ENCODE measurements around the gene PDE4D. TPM values are rescaled to one million over a fixed set of nuclear protein-coding genes. Genes with fewer than 3 reads are reported as not detected.

PDE4D gene
- total RNA-seq, 6 experiments from 2014 or later: 1.6 to 10.3 (median 5.6) TPM

GRCh38 chr5:59437176-59437575 lies 456.4 kb downstream of the PDE4D start:
- TF ChIP-seq POLR2A (IDR thresholded peaks at IDR 0.05) (no peak), CTCF (IDR thresholded peaks at IDR 0.05) (no peak)
- Histone ChIP-seq H3K27ac (no peak overlapping the region), H3K4me3 (no peak overlapping the region), H3K4me1 (peaks cover 0 to 12% (median 2%) of the 10 kb centered on the region in 4 donors), H3K27me3 (no peaks in the 10 kb centered on the region), H3K9me3 (no peaks in the 10 kb centered on the region), H3K36me3 (no peaks in the 10 kb centered on the region)
- DNase-seq (no peak), ATAC-seq (no peak)
- WGBS (ENCODE audit: insufficient coverage, low coverage, low lambda C conversion rate, missing lambda C conversion rate): 70% methylated on average over 2 of the region's 2 CpGs
- intact Hi-C loops (cut with DNase I): no loop called here

GRCh38 chr5:59436364-59437148 lies 457.0 kb downstream of the PDE4D start:
- Histone ChIP-seq H3K4me3 (no peak overlapping the region), H3K36me3 (no peaks in the 10 kb centered on the region), H3K27me3 (no peaks in the 10 kb centered on the region), H3K9me3 (no peaks in the 10 kb centered on the region), H3K4me1 (peaks cover 0 to 12% (median 2%) of the 10 kb centered on the region in 4 donors), H3K27ac (no peak overlapping the region)
- intact Hi-C loops (cut with DNase I): no loop called here
- TF ChIP-seq POLR2A (IDR thresholded peaks at IDR 0.05) (no peak), CTCF (IDR thresholded peaks at IDR 0.05) (no peak)
- 76% methylated on average over 5 of the region's 5 CpGs for WGBS (ENCODE audit: insufficient coverage, low coverage, low lambda C conversion rate, missing lambda C conversion rate)
- ATAC-seq (no peak), DNase-seq (no peak)

- Histone ChIP-seq H3K27me3 (no peaks in the 10 kb centered on the region), H3K36me3 (no peaks in the 10 kb centered on the region), H3K4me1 (peaks cover 0 to 12% (median 2%) of the 10 kb centered on the region in 4 donors), H3K4me3 (no peak overlapping the region), H3K9me3 (no peaks in the 10 kb centered on the region), H3K27ac (no peak overlapping the region)
- ATAC-seq (peak; percentile 77 to 87 (median 83)), DNase-seq (peak in 1 of 3 donors; percentile 21)
- TF ChIP-seq CTCF (IDR thresholded peaks at IDR 0.05): no peak
- TF ChIP-seq POLR2A (IDR thresholded peaks at IDR 0.05): no peak
- intact Hi-C loops (cut with DNase I): no loop called here
- WGBS (ENCODE audit: insufficient coverage, low coverage, low lambda C conversion rate, missing lambda C conversion rate): 15% methylated on average over 1 of the region's 1 CpG
Observed at GRCh38 chr5:59433174-59433573, 460.4 kb downstream of the PDE4D start.

DNA sequence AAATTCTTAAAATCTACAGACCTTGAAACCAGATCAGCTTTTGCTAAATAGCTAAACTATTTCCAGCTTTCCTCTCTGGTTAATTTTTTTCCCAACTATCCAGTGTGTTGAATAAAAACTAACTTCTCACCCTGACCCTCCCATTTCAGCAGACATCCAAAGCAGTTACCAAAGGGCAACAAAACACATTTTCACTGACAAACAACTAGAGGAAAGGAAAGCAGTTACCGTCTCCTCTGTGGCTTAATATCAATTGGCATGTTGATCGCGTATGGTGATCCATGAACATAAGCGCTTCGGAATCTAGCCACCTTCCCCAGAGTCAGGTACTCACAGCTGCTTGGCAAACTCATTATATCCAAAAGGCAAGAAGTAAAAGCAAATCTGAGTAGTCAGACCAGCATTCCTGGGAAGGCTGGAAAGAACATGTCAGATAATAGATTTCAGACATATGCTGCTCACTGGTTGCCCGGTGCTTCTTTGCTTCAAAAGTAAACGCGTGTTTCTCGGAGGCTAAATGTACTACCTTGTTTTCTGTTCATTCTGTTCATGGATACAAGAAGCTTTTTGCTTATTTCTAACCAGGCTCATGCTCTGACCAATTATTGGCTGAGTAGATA lies 463.4 kb downstream of the PDE4D start:
- WGBS (ENCODE audit: insufficient coverage, low coverage, low lambda C conversion rate, missing lambda C conversion rate): 39% methylated on average over 9 of the region's 9 CpGs
- H3K4me3 ChIP-seq: peak overlapping the region in 2 of 3 donors; percentile 35 to 37
- ATAC-seq: peak; percentile 68 to 75 (median 72)

More for the DNA sequence above, 463.4 kb downstream of the PDE4D start:
- intact Hi-C loops (cut with DNase I): no loop called here
- DNase-seq: no peak
- Histone ChIP-seq H3K4me1 (peaks cover 0 to 12% (median 2%) of the 10 kb centered on the region in 4 donors), H3K9me3 (no peaks in the 10 kb centered on the region), H3K27me3 (no peaks in the 10 kb centered on the region), H3K36me3 (no peaks in the 10 kb centered on the region), H3K27ac (peak overlapping the region; percentile 1 to 78 (median 50))
- TF ChIP-seq CTCF (IDR thresholded peaks at IDR 0.05) (no peak), POLR2A (IDR thresholded peaks at IDR 0.05) (no peak)

Data from right lobe of liver (tissue), 6 donors.